Epithelial cell of prostate (primary cell): ENCODE measurements around the gene DUOX1.

Experiments used
- DNase-seq: peaks from one replicate; pipeline ENCODE4 v3.0.0-alpha.2; 2011; ENCODE audit warnings: low read depth, low spot score
- H3K27ac ChIP-seq: fragments of 450-650 bp; 2 replicates; pipeline ENCODE4 v1.5.1; 2017; ENCODE audit warnings: mild to moderate bottlenecking

Gene DUOX1

GRCh38 chr15:45185069-45185779 is 55.4 kb downstream of the DUOX1 start:
- DNase-seq: no peak
- no peak overlapping the region for H3K27ac ChIP-seq

- H3K27ac ChIP-seq: no peak overlapping the region
- DNase-seq: no peak
Observed at GRCh38 chr15:45185903-45186770, 56.3 kb downstream of the DUOX1 start.

- no peak for DNase-seq
- H3K27ac ChIP-seq: no peak overlapping the region
Observed at GRCh38 chr15:45186771-45187577, 57.2 kb downstream of the DUOX1 start.

- no peak overlapping the region for H3K27ac ChIP-seq
- DNase-seq: no peak
Observed at GRCh38 chr15:45187578-45187893, 57.7 kb downstream of the DUOX1 start.

DNA sequence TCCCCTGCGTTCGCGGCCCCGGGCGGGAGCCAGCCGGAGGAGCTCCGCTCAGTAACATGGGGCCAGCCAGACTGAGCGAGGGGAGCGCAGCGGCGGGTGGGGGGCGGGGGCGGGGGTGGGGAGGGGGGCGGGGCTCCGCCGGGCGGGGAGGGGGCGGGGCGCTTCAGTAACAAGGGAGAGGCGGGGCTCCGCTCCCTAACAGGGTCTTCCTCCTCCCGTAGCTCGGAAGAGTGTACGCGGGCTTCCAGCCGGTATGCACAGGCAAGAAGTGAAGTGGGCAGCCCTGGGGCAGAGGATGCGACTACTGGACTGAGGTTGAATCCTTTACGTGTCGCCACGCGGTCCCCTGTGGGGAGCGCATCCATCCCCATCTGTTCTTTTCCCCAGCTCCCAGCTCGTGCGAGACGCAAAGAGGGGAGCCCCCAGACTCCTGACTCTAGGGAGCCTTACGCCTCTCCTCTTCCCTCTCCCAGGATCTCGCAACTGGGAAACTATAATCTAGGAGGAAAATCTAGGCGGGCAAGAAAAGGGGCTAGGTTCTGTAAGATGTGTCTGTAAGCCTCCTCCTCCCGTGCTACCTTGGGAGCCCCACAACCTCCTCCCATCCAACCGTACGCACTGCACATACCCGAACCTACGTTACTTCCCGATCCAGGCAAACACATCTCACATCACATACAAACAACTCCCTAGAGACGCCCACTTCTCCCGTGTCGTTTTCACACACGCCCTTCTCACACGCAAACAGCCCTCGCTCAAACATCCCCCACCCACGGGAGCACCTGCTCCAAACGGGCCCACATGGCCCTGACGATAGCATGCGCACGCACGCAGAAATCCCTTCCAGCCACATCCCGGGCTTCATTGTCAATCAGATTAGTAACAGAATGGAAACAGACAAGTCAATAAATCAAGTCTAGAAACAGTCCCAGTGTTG is 58.4 kb downstream of the DUOX1 start, which contains the start of gene SHF:
Gene SHF (minus strand): TSS at position 73 of the 937 bp plus-strand sequence. CDS start 15 bp downstream, at position 58.
- no peak within 1 kb of the TSS for H3K27ac ChIP-seq
- DNase-seq: no peak

GRCh38 chr15:45197512-45197911 is 67.7 kb downstream of the DUOX1 start:
- H3K27ac ChIP-seq: peak overlapping the region; percentile 79
- DNase-seq: no peak

DNA sequence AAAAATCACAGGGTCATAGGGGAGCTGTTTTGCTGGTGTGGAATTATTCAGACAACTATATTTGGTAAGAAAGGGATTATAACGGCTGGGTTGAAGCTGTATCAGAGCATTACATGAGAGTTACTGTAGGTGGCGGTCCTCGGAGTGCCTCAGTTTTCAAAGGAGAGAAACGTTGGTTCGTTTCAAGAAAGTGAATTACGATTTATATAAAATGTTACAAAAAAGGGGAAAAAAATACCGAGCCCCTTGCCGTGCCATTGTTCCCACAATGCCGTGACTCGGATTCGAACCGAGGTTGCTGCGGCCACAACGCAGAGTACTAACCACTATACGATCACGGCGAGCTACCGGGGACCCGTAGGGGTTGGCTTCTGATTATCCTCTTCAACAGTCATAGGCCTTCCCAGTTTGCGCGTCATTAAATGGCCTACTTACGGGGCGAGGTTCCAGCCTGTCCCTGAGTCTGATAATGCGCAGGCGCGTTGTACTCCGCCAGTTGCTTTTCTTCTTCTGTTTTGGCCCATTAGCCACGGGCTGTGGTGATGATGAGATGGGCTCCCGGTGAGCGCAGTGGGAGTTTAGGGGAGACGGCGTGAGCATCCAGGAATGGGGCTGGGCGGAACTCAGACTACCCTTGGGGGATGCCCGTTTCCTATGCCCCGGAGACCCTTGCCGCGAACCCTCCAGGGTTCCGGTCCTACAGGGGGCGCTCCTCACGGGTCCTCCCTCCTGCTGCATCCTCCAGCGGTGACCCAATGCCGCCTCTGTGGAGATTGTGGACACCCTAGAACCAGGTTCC is 68.7 kb downstream of the DUOX1 start:
- peak overlapping the region; percentile 79 for H3K27ac ChIP-seq
- peak; percentile 84 for DNase-seq

- DNase-seq: no peak
- H3K27ac ChIP-seq: peak overlapping the region; percentile 79
Observed at GRCh38 chr15:45199136-45199810, 69.5 kb downstream of the DUOX1 start.

- H3K27ac ChIP-seq: peak overlapping the region; percentile 79
- DNase-seq: peak; percentile 79
Observed at GRCh38 chr15:45200001-45200798, 70.4 kb downstream of the DUOX1 start.

DNA sequence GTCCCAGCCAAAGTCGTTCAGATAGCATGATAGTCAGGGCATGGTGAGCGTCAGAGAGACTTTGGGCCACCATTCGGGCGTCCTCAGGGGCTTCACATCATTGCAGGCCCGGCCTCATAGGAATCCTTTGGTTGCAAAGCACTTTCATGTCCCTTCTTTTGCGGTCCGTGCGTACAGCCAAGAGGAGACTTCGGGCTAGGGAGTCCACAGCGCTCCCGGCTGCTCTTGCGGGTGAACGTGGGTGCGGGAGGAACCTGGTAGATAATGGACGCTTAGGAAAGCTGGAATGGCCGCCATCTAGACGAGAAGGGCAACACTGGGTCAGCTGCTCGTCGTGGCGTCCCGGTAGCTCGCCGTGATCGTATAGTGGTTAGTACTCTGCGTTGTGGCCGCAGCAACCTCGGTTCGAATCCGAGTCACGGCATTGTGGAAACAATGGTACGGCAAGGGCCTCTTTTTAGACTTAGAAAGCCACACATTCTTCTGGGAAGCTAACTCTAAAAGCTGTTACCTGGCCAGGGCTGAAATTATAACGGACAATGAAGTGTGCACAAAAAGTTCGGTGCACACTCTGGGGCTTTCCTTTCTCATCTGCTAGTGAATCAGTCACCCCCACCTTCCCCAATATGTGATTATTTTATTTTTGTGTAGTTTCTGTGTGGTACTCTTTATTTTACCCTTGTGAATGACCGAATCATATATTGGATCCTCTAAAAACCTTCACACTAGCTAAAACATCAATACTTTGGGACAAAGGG is 71.2 kb downstream of the DUOX1 start:
- H3K27ac ChIP-seq: peak overlapping the region; percentile 79
- no peak for DNase-seq

DNA sequence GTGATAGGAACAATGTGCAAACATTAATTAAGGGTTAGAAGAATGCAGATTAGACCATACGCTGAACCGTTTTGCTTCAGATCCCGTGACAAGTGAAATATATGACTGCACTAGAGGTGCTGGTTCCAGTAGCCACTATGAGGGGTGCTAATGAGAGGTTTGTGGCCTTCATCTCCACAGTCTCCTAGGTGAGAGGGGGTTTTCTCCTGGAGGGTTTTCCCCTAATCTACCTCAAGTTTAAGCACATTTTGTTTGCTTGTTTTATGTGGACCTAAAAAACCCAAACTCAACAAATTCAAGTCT is 71.7 kb downstream of the DUOX1 start:
- no peak overlapping the region for H3K27ac ChIP-seq
- no peak for DNase-seq

- no peak overlapping the region for H3K27ac ChIP-seq
- no peak for DNase-seq
Observed at GRCh38 chr15:45201869-45202268, 72.1 kb downstream of the DUOX1 start.

GRCh38 chr15:45203182-45203581 is 73.4 kb downstream of the DUOX1 start:
- DNase-seq: no peak
- H3K27ac ChIP-seq: no peak overlapping the region

DNA sequence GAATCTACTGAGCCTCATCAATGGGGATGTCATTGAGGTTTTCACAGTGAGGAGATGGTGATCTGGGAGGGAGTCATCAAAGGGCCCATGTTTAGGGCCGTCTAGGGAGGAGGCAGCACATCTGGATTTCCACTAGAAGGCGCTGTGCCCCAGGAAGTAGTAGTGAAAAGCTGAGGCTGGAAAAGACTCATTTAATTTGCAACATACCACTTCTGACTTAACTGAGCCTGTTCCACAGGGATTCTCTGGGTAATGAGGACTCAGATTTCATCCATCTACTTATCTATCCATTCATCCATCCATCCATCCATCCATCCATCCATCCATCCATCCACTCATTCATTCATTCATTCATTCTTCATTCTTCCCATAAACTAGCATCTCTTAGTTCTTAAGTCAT is 75.4 kb downstream of the DUOX1 start:
- no peak for DNase-seq
- no peak overlapping the region for H3K27ac ChIP-seq

GRCh38 chr15:45212493-45212892 is 82.7 kb downstream of the DUOX1 start:
- H3K27ac ChIP-seq: no peak overlapping the region
- DNase-seq: no peak
